DMS53 (cell line): ENCODE data around the gene CARD19.

Experiments
- DNase-seq: peaks from one replicate; lab custom pipeline; 2025; lab: John Stamatoyannopoulos, UW

CARD19 gene

GRCh38 chr9:93096131-93096802 lies at the start of gene CARD19:
Gene CARD19, plus strand, starts transcription at chr9:93096217. Its CDS starts 129 bp downstream, at chr9:93096346.
- DNase-seq, result peak; percentile 55

GRCh38 chr9:93048566-93049448 lies 47.2 kb upstream of the CARD19 start:
- DNase-seq, result no peak

- no peak for DNase-seq
These were observed 46.5 kb upstream of the CARD19 start for GRCh38 chr9:93049491-93049890.

- no peak for DNase-seq
These were observed 45.8 kb upstream of the CARD19 start for GRCh38 chr9:93050231-93050630.

- no peak for DNase-seq
These were observed 44.3 kb upstream of the CARD19 start for GRCh38 chr9:93051680-93052089.

- no peak for DNase-seq
These were observed 43.1 kb upstream of the CARD19 start for GRCh38 chr9:93052791-93053540.

- no peak for DNase-seq
These were observed 42.2 kb upstream of the CARD19 start for GRCh38 chr9:93053781-93054331.

GRCh38 chr9:93054758-93055704 lies 41.0 kb upstream of the CARD19 start:
- DNase-seq, result no peak

- DNase-seq, result peak; percentile 33
These were observed 38.8 kb upstream of the CARD19 start for GRCh38 chr9:93057042-93057702.

- DNase-seq, result no peak
These were observed 38.2 kb upstream of the CARD19 start for GRCh38 chr9:93057703-93058354.

- DNase-seq, result peak; percentile 74
These were observed 37.5 kb upstream of the CARD19 start, which contains the start of gene SUSD3 for GRCh38 chr9:93058355-93059010. Gene SUSD3, plus strand, starts transcription at chr9:93058701. Its CDS starts 42 bp downstream, at chr9:93058743.

GRCh38 chr9:93059011-93059714 lies 36.9 kb upstream of the CARD19 start:
- DNase-seq, result peak; percentile 24

- DNase-seq, result no peak
These were observed 36.1 kb upstream of the CARD19 start for GRCh38 chr9:93059715-93060578.

GRCh38 chr9:93060746-93061259 lies 35.2 kb upstream of the CARD19 start:
- DNase-seq, result no peak

- DNase-seq, result no peak
These were observed 34.7 kb upstream of the CARD19 start for GRCh38 chr9:93061260-93061751.

GRCh38 chr9:93061791-93062763 lies 33.9 kb upstream of the CARD19 start:
- DNase-seq, result peak; percentile 83
